ENCODE data around the gene PNKP. TPM values are rescaled to one million over a fixed set of nuclear protein-coding genes. Genes with fewer than 3 reads are reported as not detected.
A peak's percentile ranks its signal among the peaks of the same experiment; 100 is the strongest.

The PNKP gene
- total RNA-seq, 1 experiment from 2014 or later: 130 TPM

GRCh38 chr19:49891393-49891792, 24.0 kb upstream of the PNKP start:
- Histone ChIP-seq H3K36me3 (ENCODE audit: insufficient read depth, low read length, poor library complexity, severe bottlenecking) (no peaks in the 10 kb centered on the region), H3K4me1 (ENCODE audit: insufficient read depth, low read length, poor library complexity, severe bottlenecking) (no peaks in the 10 kb centered on the region), H3K27ac (ENCODE audit: low read depth, low read length, poor library complexity, severe bottlenecking) (no peak overlapping the region), H3K9me3 (ENCODE audit: low read depth, low read length, poor library complexity, severe bottlenecking) (no peaks in the 10 kb centered on the region), H3K4me3 (ENCODE audit: low read depth, low read length, poor library complexity, severe bottlenecking) (no peak overlapping the region), H3K27me3 (replicated peaks; ENCODE audit: insufficient read depth, low read depth, low read length, poor library complexity) (no peaks in the 10 kb centered on the region)
- intact Hi-C loops (cut with micrococcal nuclease; ENCODE audit: unreplicated experiment): no loop called here
- no TSS peak for BruUV-seq (replicated peaks)
- no peak for DNase-seq (ENCODE audit: low spot score)
- ChIA-PET CTCF (no interaction called here), POLR2A (ENCODE audit: low non-redundant PET) (no interaction called here)
- TF ChIP-seq CTCF (conservative IDR thresholded peaks at IDR 0.05; ENCODE audit: low read depth, low read length) (no peak), EZH2 (IDR thresholded peaks at IDR 0.05; ENCODE audit: borderline replicate concordance, low read depth, low read length, poor library complexity, severe bottlenecking) (no peak)

- ChIA-PET POLR2A (ENCODE audit: low non-redundant PET) (no interaction called here), CTCF (interaction anchor here (0.9 kb wide), 1 partner anchor 18 kb away, joined by 3 read pairs; no protein-coding TSS in a partner anchor)
- Histone ChIP-seq H3K27ac (ENCODE audit: low read depth, low read length, poor library complexity, severe bottlenecking) (no peak overlapping the region), H3K4me3 (ENCODE audit: low read depth, low read length, poor library complexity, severe bottlenecking) (peak overlapping the region; percentile 20), H3K36me3 (ENCODE audit: insufficient read depth, low read length, poor library complexity, severe bottlenecking) (no peaks in the 10 kb centered on the region), H3K4me1 (ENCODE audit: insufficient read depth, low read length, poor library complexity, severe bottlenecking) (no peaks in the 10 kb centered on the region), H3K27me3 (replicated peaks; ENCODE audit: insufficient read depth, low read depth, low read length, poor library complexity) (no peaks in the 10 kb centered on the region), H3K9me3 (ENCODE audit: low read depth, low read length, poor library complexity, severe bottlenecking) (no peaks in the 10 kb centered on the region)
- TF ChIP-seq EZH2 (IDR thresholded peaks at IDR 0.05; ENCODE audit: borderline replicate concordance, low read depth, low read length, poor library complexity, severe bottlenecking): no peak
- TF ChIP-seq CTCF (conservative IDR thresholded peaks at IDR 0.05; ENCODE audit: low read depth, low read length): peak; percentile 10; the same call in 1 of the 2 replicates
- DNase-seq (ENCODE audit: low spot score): no peak
- no TSS peak for BruUV-seq (replicated peaks)
- intact Hi-C loops (cut with micrococcal nuclease; ENCODE audit: unreplicated experiment): no loop called here
These were observed 23.3 kb upstream of the PNKP start for GRCh38 chr19:49890349-49891311.

- peak; percentile 85 for DNase-seq (ENCODE audit: low spot score)
- intact Hi-C loops (cut with micrococcal nuclease; ENCODE audit: unreplicated experiment): no loop called here
- no peaks in the 10 kb centered on the region for H3K4me1 ChIP-seq (ENCODE audit: insufficient read depth, low read length, poor library complexity, severe bottlenecking)
- H3K27me3 ChIP-seq (replicated peaks; ENCODE audit: insufficient read depth, low read depth, low read length, poor library complexity): no peaks in the 10 kb centered on the region
- H3K9me3 ChIP-seq (ENCODE audit: low read depth, low read length, poor library complexity, severe bottlenecking): no peaks in the 10 kb centered on the region
- no peak overlapping the region for H3K27ac ChIP-seq (ENCODE audit: low read depth, low read length, poor library complexity, severe bottlenecking)
- H3K36me3 ChIP-seq (ENCODE audit: insufficient read depth, low read length, poor library complexity, severe bottlenecking): no peaks in the 10 kb centered on the region
- peak overlapping the region; percentile 20 for H3K4me3 ChIP-seq (ENCODE audit: low read depth, low read length, poor library complexity, severe bottlenecking)
- TF ChIP-seq CTCF (conservative IDR thresholded peaks at IDR 0.05; ENCODE audit: low read depth, low read length) (peak; percentile 88), EZH2 (IDR thresholded peaks at IDR 0.05; ENCODE audit: borderline replicate concordance, low read depth, low read length, poor library complexity, severe bottlenecking) (no peak)
- BruUV-seq (replicated peaks): no TSS peak
- ChIA-PET CTCF (interaction anchor here (0.9 kb wide), 1 partner anchor 18 kb away, joined by 3 read pairs; no protein-coding TSS in a partner anchor), POLR2A (ENCODE audit: low non-redundant PET) (no interaction called here)
These were observed 22.4 kb upstream of the PNKP start for GRCh38 chr19:49889687-49890348.
